Measurements from ENCODE around the gene FAM184A. TPM values are rescaled to one million over a fixed set of nuclear protein-coding genes. Genes with fewer than 3 reads are reported as not detected.

Gene FAM184A
- total RNA-seq, 4 donors from 2014 or later, result 0.19 to 6.8 (median 1.8) TPM

GRCh38 chr6:118974790-118975189 is 103.7 kb downstream of the FAM184A start:
- H3K27ac ChIP-seq, result no peak overlapping the region
- H3K4me1 ChIP-seq, result no peaks in the 10 kb centered on the region
- H3K4me3 ChIP-seq, result no peak overlapping the region
- no peak for DNase-seq (ENCODE audit: low spot score in 2 of 2)
- TF ChIP-seq CTCF (IDR thresholded peaks at IDR 0.05), result no peak
- TF ChIP-seq POLR2A (IDR thresholded peaks at IDR 0.05), result no peak
- no peak for TF ChIP-seq POLR2AphosphoS5 (IDR thresholded peaks at IDR 0.05)
- no peak for TF ChIP-seq EP300 (IDR thresholded peaks at IDR 0.05)
- no peaks in the 10 kb centered on the region for H3K27me3 ChIP-seq
- WGBS, result 87% methylated on average over 1 of the region's 1 CpG
- H3K36me3 ChIP-seq, result no peaks in the 10 kb centered on the region
- H3K9me3 ChIP-seq, result no peaks in the 10 kb centered on the region

GRCh38 chr6:118971682-118972081 is 106.8 kb downstream of the FAM184A start:
- Histone ChIP-seq H3K27ac (no peak overlapping the region), H3K36me3 (no peaks in the 10 kb centered on the region), H3K4me3 (no peak overlapping the region), H3K4me1 (no peaks in the 10 kb centered on the region), H3K9me3 (no peaks in the 10 kb centered on the region), H3K27me3 (no peaks in the 10 kb centered on the region)
- DNase-seq (ENCODE audit: low spot score in 2 of 2), result no peak
- 92% methylated on average over 1 of the region's 1 CpG for WGBS
- no peak for TF ChIP-seq EP300 (IDR thresholded peaks at IDR 0.05)
- TF ChIP-seq POLR2AphosphoS5 (IDR thresholded peaks at IDR 0.05), result no peak
- TF ChIP-seq POLR2A (IDR thresholded peaks at IDR 0.05), result no peak
- no peak for TF ChIP-seq CTCF (IDR thresholded peaks at IDR 0.05)

- no peaks in the 10 kb centered on the region for H3K36me3 ChIP-seq
These were observed 107.6 kb downstream of the FAM184A start for GRCh38 chr6:118970866-118971265.

GRCh38 chr6:118968416-118968815 is 110.0 kb downstream of the FAM184A start:
- H3K27me3 ChIP-seq, result no peaks in the 10 kb centered on the region
- DNase-seq (ENCODE audit: low spot score in 2 of 2), result no peak
- TF ChIP-seq EP300 (IDR thresholded peaks at IDR 0.05) (no peak), POLR2AphosphoS5 (IDR thresholded peaks at IDR 0.05) (no peak), CTCF (IDR thresholded peaks at IDR 0.05) (no peak), POLR2A (IDR thresholded peaks at IDR 0.05) (no peak)
- H3K27ac ChIP-seq, result no peak overlapping the region
- WGBS, result 35% methylated on average over 2 of the region's 2 CpGs
- H3K4me1 ChIP-seq, result no peaks in the 10 kb centered on the region
- no peaks in the 10 kb centered on the region for H3K36me3 ChIP-seq
- no peaks in the 10 kb centered on the region for H3K9me3 ChIP-seq
- no peak overlapping the region for H3K4me3 ChIP-seq

More at GRCh38 chr6:118970866-118971265, 107.6 kb downstream of the FAM184A start:
- WGBS, result 94% methylated on average over 3 of the region's 3 CpGs
- Histone ChIP-seq H3K27ac (no peak overlapping the region), H3K9me3 (no peaks in the 10 kb centered on the region), H3K4me3 (no peak overlapping the region), H3K27me3 (no peaks in the 10 kb centered on the region), H3K4me1 (no peaks in the 10 kb centered on the region)
- TF ChIP-seq EP300 (IDR thresholded peaks at IDR 0.05) (no peak), POLR2A (IDR thresholded peaks at IDR 0.05) (no peak), POLR2AphosphoS5 (IDR thresholded peaks at IDR 0.05) (no peak), CTCF (IDR thresholded peaks at IDR 0.05) (no peak)
- DNase-seq (ENCODE audit: low spot score in 2 of 2), result no peak

GRCh38 chr6:118967239-118967638 is 111.2 kb downstream of the FAM184A start:
- TF ChIP-seq CTCF (IDR thresholded peaks at IDR 0.05), result no peak
- TF ChIP-seq POLR2AphosphoS5 (IDR thresholded peaks at IDR 0.05), result no peak
- TF ChIP-seq EP300 (IDR thresholded peaks at IDR 0.05), result no peak
- TF ChIP-seq POLR2A (IDR thresholded peaks at IDR 0.05), result no peak
- Histone ChIP-seq H3K36me3 (no peaks in the 10 kb centered on the region), H3K27ac (no peak overlapping the region), H3K9me3 (no peaks in the 10 kb centered on the region), H3K27me3 (no peaks in the 10 kb centered on the region), H3K4me3 (no peak overlapping the region), H3K4me1 (no peaks in the 10 kb centered on the region)
- WGBS, result 85% methylated on average over 2 of the region's 2 CpGs
- no peak for DNase-seq (ENCODE audit: low spot score in 2 of 2)

Measured in suprapubic skin (tissue), 4 donors.